DND-41 (cell line): ENCODE measurements around the gene SLC44A1.

ENCODE experiments used
- CTCF ChIP-seq: IDR thresholded peaks from 2 replicates; pipeline ENCODE4 v1.5.1; 2012; ENCODE audit warnings: borderline replicate concordance, low read length, moderate library complexity, mild to moderate bottlenecking; ENCODE audit not compliant: poor library complexity, severe bottlenecking; ENCODE audit errors: extremely low read depth
- EZH2 ChIP-seq: IDR thresholded peaks from 3 replicates; pipeline ENCODE4 v1.6.1; 2012; ENCODE audit warnings: borderline replicate concordance, low read depth, mild to moderate bottlenecking, moderate library complexity, low read length, inconsistent platforms; ENCODE audit not compliant: severe bottlenecking

- TF ChIP-seq CTCF = no peak
- no peak for TF ChIP-seq EZH2
Observed at GRCh38 chr9:105328296-105328695, 83.8 kb downstream of the SLC44A1 start.
